Calu3 (cell line): ENCODE results near the gene MLLT3. TPM values are rescaled to one million over a fixed set of nuclear protein-coding genes. Genes with fewer than 3 reads are reported as not detected.

Source experiments
- BruUV-seq: library from RNA; stranded (reverse); fragments of 400-500 nt; replicated peaks from 2 replicates; lab custom pipeline; 2021; lab: Mats Ljungman, UMichigan
- CTCF ChIA-PET: fragments of 300-600 bp; sonication (Branson Sonifier 250); formaldehyde crosslinking; loops from one replicate; lab custom pipeline; 2022; ENCODE audit warnings: antibody characterized with exemption; lab: Charles Lee
- DNase-seq: peaks from one replicate; pipeline ENCODE4 v3.0.0; 2022
- H3K27ac Mint-ChIP-seq: one replicate; pipeline ENCODE4 v1.8.0; 2022; ENCODE audit warnings: mixed read lengths; ENCODE audit not compliant: unreplicated experiment
- H3K27me3 Mint-ChIP-seq: one replicate; pipeline ENCODE4 v1.8.0; 2022; ENCODE audit warnings: mixed read lengths; ENCODE audit not compliant: unreplicated experiment
- H3K36me3 Mint-ChIP-seq: one replicate; pipeline ENCODE4 v1.8.0; 2022; ENCODE audit warnings: mild to moderate bottlenecking, moderate library complexity, mixed read lengths; ENCODE audit not compliant: insufficient read depth, unreplicated experiment
- H3K4me1 Mint-ChIP-seq: one replicate; pipeline ENCODE4 v1.8.0; 2022; ENCODE audit warnings: mild to moderate bottlenecking, low read depth, mixed read lengths; ENCODE audit not compliant: unreplicated experiment
- H3K4me3 Mint-ChIP-seq: one replicate; pipeline ENCODE4 v1.8.0; 2022; ENCODE audit warnings: mild to moderate bottlenecking, low read depth, moderate library complexity, mixed read lengths; ENCODE audit not compliant: unreplicated experiment
- H3K9me3 Mint-ChIP-seq: one replicate; pipeline ENCODE4 v1.8.0; 2022; ENCODE audit warnings: low read depth, mixed read lengths; ENCODE audit not compliant: unreplicated experiment
- intact Hi-C: fragments of 100-400 bp; cut with micrococcal nuclease; formaldehyde crosslinking; loops from one replicate; pipeline ENCODE4 v1.10.0; 2022; ENCODE audit not compliant: unreplicated experiment
- microRNA-seq: library from miRNA; unstranded; fragments of <30 nt; microRNA quantifications from one replicate; pipeline ENCODE4 v1.2.0, GENCODE V29; 2022
- total RNA-seq: library from RNA; stranded (reverse); gene quantifications from 2 replicates; pipeline ENCODE4 v1.2.3, GENCODE V29; 2022
- TF ChIP-seq, protein P1 (sequence below): fragments of 200-600 bp; IDR thresholded peaks from one replicate; pipeline ENCODE4 v1.8.0; 2022; ENCODE audit warnings: antibody characterized with exemption; ENCODE audit not compliant: unreplicated experiment

MLLT3 gene
- total RNA-seq, 1 experiment from 2014 or later: 23.1 TPM

DNA sequence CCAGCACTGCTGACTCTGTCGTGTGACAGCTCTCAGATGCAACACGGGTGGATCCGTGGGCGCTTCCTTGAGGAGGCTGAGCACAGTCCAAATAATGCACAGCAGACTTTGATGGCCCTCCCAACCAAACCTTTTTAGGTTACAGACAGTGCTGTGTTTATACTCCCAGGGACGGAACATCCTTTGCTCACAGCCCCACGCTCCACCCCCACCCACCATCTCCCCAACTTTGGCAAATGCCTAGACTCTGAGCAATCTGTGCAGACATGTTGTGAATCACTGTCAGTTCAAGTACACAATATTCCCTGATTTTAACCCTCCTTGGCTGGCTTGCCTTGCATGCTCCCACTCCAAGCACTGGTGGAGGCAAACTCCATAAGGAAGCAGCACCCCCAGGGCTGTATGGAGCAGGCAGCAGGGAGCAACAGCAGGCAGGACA, 324.6 kb downstream of the MLLT3 start:
- DNase-seq: no peak
- no peak overlapping the region for H3K4me3 Mint-ChIP-seq
- H3K4me1 Mint-ChIP-seq: no peaks in the 10 kb centered on the region
- CTCF ChIA-PET: no interaction called here
- BruUV-seq: no TSS peak
- no peak overlapping the region for H3K27ac Mint-ChIP-seq
- H3K9me3 Mint-ChIP-seq: peaks cover 2% of the 10 kb centered on the region
- intact Hi-C loops: no loop called here
- peaks cover 44% of the 10 kb centered on the region for H3K27me3 Mint-ChIP-seq
- TF ChIP-seq, protein P1, sequence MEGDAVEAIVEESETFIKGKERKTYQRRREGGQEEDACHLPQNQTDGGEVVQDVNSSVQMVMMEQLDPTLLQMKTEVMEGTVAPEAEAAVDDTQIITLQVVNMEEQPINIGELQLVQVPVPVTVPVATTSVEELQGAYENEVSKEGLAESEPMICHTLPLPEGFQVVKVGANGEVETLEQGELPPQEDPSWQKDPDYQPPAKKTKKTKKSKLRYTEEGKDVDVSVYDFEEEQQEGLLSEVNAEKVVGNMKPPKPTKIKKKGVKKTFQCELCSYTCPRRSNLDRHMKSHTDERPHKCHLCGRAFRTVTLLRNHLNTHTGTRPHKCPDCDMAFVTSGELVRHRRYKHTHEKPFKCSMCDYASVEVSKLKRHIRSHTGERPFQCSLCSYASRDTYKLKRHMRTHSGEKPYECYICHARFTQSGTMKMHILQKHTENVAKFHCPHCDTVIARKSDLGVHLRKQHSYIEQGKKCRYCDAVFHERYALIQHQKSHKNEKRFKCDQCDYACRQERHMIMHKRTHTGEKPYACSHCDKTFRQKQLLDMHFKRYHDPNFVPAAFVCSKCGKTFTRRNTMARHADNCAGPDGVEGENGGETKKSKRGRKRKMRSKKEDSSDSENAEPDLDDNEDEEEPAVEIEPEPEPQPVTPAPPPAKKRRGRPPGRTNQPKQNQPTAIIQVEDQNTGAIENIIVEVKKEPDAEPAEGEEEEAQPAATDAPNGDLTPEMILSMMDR: no peak
- H3K36me3 Mint-ChIP-seq: no peaks in the 10 kb centered on the region

DNA sequence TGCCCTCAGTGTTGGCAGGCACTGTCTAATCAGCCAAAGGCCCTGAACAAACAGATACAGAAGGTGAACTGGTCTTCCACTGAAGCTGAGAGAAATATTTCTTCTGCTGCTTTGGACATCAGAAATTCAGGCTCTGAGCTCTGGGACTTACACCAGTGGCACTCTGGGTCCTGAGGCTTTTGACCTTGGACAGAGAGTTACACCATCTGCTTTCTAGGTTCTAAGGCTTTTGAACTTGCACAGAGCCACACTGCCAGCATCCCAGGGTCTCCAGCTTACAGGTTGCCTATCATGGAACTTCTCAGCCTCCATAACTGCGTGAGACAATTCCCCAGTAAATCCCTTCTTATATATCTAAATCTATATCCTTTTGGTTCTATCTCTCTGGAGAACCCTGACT, 326.7 kb downstream of the MLLT3 start:
- BruUV-seq: no TSS peak
- intact Hi-C loops: no loop called here
- H3K36me3 Mint-ChIP-seq: no peaks in the 10 kb centered on the region
- no peaks in the 10 kb centered on the region for H3K4me1 Mint-ChIP-seq
- TF ChIP-seq, protein P1: no peak
- H3K27ac Mint-ChIP-seq: no peak overlapping the region
- peaks cover 39% of the 10 kb centered on the region for H3K27me3 Mint-ChIP-seq
- peaks cover 2% of the 10 kb centered on the region for H3K9me3 Mint-ChIP-seq
- no peak for DNase-seq
- CTCF ChIA-PET: no interaction called here
- no peak overlapping the region for H3K4me3 Mint-ChIP-seq

DNA sequence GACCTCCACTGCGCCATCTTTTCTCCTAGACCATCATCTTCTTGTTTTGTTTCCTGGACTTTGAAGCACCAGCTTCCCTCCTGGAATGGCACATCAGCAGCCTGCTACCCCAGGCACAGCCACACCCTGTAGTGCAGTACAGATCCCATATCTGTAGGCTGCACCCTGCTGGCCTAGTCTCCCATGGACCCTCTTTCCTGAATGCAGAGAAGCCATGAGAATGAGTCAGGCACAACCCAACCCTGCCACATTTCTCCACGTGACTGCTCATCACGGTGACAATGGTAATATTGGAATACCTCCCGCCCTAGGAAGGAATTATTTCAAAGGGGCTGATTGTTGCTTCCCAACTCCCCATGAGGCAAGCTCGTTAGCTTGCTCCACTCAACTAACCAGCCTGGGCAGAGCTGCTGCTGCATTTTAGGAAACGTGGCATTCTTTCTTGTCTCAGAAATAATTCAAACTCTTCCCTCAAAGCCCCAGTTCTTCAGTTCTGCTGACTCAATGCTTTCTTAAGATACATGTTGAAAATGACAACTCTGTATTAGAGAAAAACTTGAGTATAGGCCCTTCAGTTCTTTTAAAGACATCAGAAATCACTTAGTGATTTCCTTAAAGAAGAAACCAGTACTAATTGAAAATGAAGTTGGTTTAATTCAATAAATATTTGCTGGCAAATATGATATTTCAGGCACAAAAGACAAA, 328.1 kb downstream of the MLLT3 start:
- Mint-ChIP-seq H3K36me3 (no peaks in the 10 kb centered on the region), H3K4me3 (no peak overlapping the region), H3K9me3 (peaks cover 2% of the 10 kb centered on the region), H3K4me1 (no peaks in the 10 kb centered on the region), H3K27me3 (peaks cover 28% of the 10 kb centered on the region), H3K27ac (no peak overlapping the region)
- DNase-seq: no peak
- TF ChIP-seq, protein P1: no peak
- BruUV-seq: no TSS peak
- CTCF ChIA-PET: no interaction called here
- intact Hi-C loops: no loop called here

DNA sequence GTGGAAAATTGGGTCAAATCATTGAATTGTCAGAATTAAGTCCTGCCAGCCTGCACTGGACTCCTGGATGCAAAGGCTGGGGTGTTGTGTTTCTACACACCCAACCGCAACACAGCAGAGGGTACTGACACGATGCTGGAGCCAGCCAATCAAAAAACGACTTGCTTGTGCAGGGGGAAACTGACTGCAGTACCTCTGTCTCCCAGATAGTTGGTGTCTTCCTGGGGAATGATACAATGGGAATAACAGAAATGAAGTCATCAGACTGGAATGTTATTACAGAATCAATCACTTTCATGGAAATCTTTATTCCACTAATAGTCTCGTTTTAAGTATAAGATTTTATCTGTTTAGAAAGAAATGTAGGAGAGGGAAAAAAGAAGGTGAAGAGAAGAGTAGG, 330.3 kb downstream of the MLLT3 start:
- TF ChIP-seq, protein P1: no peak
- DNase-seq: no peak
- peaks cover 17% of the 10 kb centered on the region for H3K27me3 Mint-ChIP-seq
- no TSS peak for BruUV-seq
- H3K4me3 Mint-ChIP-seq: no peak overlapping the region
- no peak overlapping the region for H3K27ac Mint-ChIP-seq
- CTCF ChIA-PET: no interaction called here
- H3K4me1 Mint-ChIP-seq: no peaks in the 10 kb centered on the region
- no peaks in the 10 kb centered on the region for H3K36me3 Mint-ChIP-seq
- H3K9me3 Mint-ChIP-seq: peaks cover 2% of the 10 kb centered on the region
- intact Hi-C loops: no loop called here

Small RNA genes within 50 kb of the gene (microRNA-seq; reads per million reads assigned to microRNA genes)
- gene MIR4473: 21.4 reads per million, percentile 46 among the genes with 10 or more reads in this experiment
- 3.9 reads per million, percentile 7 among the genes with 10 or more reads in this experiment for gene MIR4474

Other genes with a start within 250 kb of the MLLT3 start
- gene FOCAD, start 61.8 kb upstream of the MLLT3 start, total RNA-seq: 22.5 and 23.8 TPM in 2 replicates